Fibroblast of mammary gland (primary cell): ENCODE measurements around the gene TBX15.

Source experiments
- DNase-seq: peaks from one replicate; pipeline ENCODE4 v3.0.0-alpha.2; 2010; ENCODE audit warnings: low read depth
- H3K4me3 ChIP-seq: 2 replicates; pipeline ENCODE4 v1.5.1; 2011; ENCODE audit warnings: low read depth, mild to moderate bottlenecking, low read length, moderate library complexity; ENCODE audit not compliant: control insufficient read depth
- CTCF ChIP-seq: conservative IDR thresholded peaks from 2 replicates; pipeline ENCODE4 v1.5.1; 2011; ENCODE audit warnings: low read depth, low read length, inconsistent platforms; ENCODE audit not compliant: control insufficient read depth, insufficient read depth

TBX15 gene

DNA sequence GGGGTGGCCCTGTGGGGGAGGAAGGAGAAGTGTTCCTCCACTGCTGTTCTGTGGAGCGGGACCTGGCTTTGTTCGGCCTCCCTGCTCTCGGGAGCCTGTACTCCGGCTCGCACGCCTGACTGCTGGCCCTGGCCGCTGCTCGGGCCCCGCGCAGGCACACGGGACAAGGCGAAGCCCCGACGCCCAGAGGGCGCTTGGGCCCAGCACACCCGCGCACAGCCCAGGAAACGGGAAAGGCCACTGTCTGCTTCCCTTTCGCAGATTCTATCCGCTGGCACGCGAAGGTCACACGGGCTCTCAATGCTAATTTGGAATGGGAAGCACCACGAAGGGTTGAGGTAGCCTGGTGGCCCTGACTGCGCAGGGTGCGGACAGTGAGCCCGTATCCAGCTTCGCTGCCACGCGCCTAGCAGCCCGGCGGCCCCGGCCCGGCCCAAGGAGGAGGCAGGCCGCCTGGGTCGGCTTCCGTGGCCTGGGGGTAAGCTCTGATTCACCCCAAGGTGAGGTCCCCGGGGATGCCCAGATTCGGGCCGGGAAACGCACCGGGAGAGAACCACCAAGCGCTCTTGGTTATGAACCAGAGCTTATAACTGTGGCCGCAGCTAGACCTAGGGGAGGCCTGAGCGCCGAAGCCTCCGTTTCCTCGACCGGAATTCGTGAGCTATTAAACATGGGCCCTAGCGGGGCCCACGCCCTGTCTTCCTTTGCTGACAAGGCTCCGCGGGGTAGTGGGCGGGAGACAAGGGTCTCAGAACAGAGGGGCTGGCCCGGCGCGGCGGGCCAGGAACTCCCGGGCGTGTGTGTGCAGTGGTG, 19.7 kb upstream of the TBX15 start:
- H3K4me3 ChIP-seq: peak overlapping the region; percentile 25
- no peak for DNase-seq
- TF ChIP-seq CTCF: no peak

- H3K4me3 ChIP-seq: no peak overlapping the region
- TF ChIP-seq CTCF: no peak
- DNase-seq: no peak
Observed at GRCh38 chr1:119007339-119007669, 19.2 kb upstream of the TBX15 start.

DNA sequence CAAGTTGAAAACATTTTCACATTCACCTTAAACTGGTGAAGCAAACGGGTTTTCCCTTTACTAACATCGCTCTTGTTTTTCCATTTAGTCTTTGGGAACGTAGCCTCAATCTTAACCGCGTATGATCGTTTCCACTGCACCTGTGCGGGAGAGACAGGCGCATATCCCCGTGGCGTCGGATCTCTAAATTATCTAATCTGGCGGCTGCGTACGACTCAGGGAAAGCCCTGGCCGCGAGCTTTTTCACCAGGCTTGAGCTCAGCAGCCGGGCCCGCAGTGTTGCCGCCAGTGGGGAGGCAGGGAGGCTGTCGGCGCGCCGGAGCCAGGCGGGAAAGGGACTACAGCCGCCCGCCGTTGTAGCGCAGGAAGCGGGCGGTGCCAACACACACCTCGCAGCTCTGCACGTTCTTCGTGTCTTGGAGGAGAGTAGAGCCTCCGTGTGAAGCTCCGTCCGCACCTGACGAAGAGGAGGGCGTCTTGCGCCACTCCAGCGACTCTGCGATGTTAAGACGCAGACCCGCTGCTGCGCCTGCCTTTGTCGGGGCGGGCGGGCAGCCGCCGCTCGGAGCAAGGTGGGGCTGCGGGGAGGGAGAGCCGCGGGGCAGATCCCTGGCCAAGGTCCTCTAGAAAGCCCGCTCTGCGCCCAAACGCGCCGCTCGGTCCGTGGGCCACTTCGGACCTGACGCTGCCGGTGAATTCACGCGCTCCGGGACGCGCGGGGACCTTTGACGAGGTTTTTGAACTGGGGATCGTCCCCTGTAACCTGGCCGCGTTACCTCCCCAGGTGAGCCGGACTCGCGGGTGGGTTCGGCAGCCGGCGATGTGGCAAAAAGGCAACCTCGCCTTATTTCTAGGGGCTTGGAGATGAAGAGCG, 18.5 kb upstream of the TBX15 start:
- DNase-seq: no peak

DNA sequence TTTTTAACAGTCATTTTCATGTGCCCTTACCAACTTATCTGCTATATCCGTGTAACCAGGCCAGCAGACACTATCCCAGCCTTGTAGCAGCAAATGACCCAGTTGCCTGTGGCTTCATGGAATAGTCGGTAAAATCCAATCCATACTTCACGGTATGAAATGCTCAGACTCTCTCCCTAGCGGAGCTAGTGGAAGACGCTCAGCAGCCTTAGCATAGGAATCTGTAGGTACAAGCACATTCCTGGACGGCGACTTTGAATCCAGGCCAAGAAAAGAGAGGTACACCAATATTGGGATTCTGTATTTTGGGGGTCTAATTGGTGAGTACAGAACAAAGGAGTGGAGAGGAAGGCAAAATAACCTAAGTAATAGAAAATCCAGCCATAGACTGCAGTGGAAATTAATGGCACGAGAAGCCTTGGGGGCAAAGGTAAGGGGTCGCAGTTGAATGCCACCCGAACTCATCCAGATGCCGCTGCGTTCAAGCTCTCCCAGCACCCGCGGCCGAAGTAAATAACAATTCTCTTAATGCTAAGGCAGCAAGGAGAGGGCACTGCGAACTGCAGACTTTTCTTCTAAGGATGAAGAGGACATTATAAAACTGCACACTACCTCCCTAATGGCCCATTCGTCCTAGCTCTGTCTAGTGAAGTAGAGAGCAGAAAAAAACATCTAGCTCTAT, 17.7 kb upstream of the TBX15 start:
- no peak for TF ChIP-seq CTCF
- no peak overlapping the region for H3K4me3 ChIP-seq
- DNase-seq: no peak

More for the DNA sequence above, 18.5 kb upstream of the TBX15 start:
- TF ChIP-seq CTCF: no peak
- H3K4me3 ChIP-seq: no peak overlapping the region

- no peak for TF ChIP-seq CTCF
- DNase-seq: no peak
- no peak overlapping the region for H3K4me3 ChIP-seq
Observed at GRCh38 chr1:119004781-119005180, 16.6 kb upstream of the TBX15 start.

DNA sequence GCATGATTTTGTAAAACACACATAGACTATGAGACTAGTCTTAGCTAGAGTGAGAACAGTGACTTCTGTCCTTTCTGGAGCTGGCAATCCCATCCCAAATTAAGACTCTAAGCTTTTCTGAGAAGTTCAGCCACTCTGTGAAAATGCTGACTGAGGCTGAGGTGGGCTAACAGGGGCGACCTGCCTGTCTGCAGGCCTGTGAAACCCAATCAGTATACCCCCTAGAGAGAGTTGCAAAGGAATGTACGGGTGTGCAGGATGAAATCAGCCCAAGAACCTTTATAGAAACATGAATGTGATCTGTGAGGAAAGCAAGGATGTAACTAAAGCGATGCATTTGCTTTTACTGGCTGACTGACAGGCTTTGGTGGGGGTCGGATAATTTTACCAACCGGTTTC, 16.0 kb upstream of the TBX15 start:
- no peak for DNase-seq
- TF ChIP-seq CTCF: no peak
- no peak overlapping the region for H3K4me3 ChIP-seq
